SKM-1 treated with dmso at 0.1 percent for 144 hours (cell line): ENCODE results near the gene PIAS4.
A peak's percentile ranks its signal among the peaks of the same experiment; 100 is the strongest.

ENCODE experiments used
- DNase-seq: peaks from one replicate; lab custom pipeline; 2025; ENCODE audit not compliant: unreplicated experiment; lab: John Stamatoyannopoulos, UW

Gene PIAS4

GRCh38 chr19:4057931-4058692 lies 50.6 kb downstream of the PIAS4 start:
- peak; percentile 82 for DNase-seq

GRCh38 chr19:4058693-4059452 lies 51.3 kb downstream of the PIAS4 start:
- DNase-seq: no peak

GRCh38 chr19:4059453-4059871 lies 51.9 kb downstream of the PIAS4 start:
- DNase-seq: no peak

- DNase-seq: no peak
Measured at GRCh38 chr19:4059891-4060620, 52.5 kb downstream of the PIAS4 start.

- no peak for DNase-seq
Measured at GRCh38 chr19:4060621-4061177, 53.2 kb downstream of the PIAS4 start.

GRCh38 chr19:4061178-4061682 lies 53.7 kb downstream of the PIAS4 start:
- no peak for DNase-seq

- DNase-seq: no peak
Measured at GRCh38 chr19:4061683-4062418, 54.3 kb downstream of the PIAS4 start.

- no peak for DNase-seq
Measured at GRCh38 chr19:4062419-4063368, 55.2 kb downstream of the PIAS4 start.

- no peak for DNase-seq
Measured at GRCh38 chr19:4063369-4064148, 56.0 kb downstream of the PIAS4 start.

GRCh38 chr19:4064149-4064495 lies 56.6 kb downstream of the PIAS4 start:
- DNase-seq: no peak

GRCh38 chr19:4064496-4065260 lies 57.1 kb downstream of the PIAS4 start:
- peak; percentile 59 for DNase-seq

GRCh38 chr19:4065430-4066175 lies 58.1 kb downstream of the PIAS4 start:
- peak; percentile 93 for DNase-seq

GRCh38 chr19:4066176-4066606 lies 58.7 kb downstream of the PIAS4 start:
- no peak for DNase-seq

- DNase-seq: peak; percentile 68
Measured at GRCh38 chr19:4066682-4067395, 59.3 kb downstream of the PIAS4 start, which contains the start of gene ZBTB7A. Gene ZBTB7A, minus strand, starts transcription at chr19:4066899. Its CDS starts 11,667 bp downstream, at chr19:4055232.

- no peak for DNase-seq
Measured at GRCh38 chr19:4067396-4068046, 60.0 kb downstream of the PIAS4 start.
